Esophagus muscularis mucosa (tissue), 4 donors: Measurements from ENCODE around the gene SUV39H1.

Experiments
- CTCF ChIP-seq, 3 experiments: fragments of 200-600 bp in 2 of 3; fragments of 450-650 bp in 1 of 3; sonication (generic) in 2 of 3; IDR thresholded peaks; one replicate each; pipeline ENCODE4 v1.5.1; 2017 to 2019; ENCODE audit warnings: antibody characterized with exemption in 3 of 3, mild to moderate bottlenecking in 2 of 3, moderate library complexity in 1 of 3
- EP300 ChIP-seq: sonication (generic); formaldehyde crosslinking; IDR thresholded peaks from one replicate; pipeline ENCODE4 v1.6.1; 2017; ENCODE audit warnings: antibody characterized with exemption
- POLR2A ChIP-seq: fragments of 450-650 bp; IDR thresholded peaks from one replicate; pipeline ENCODE4 v1.6.1; 2017; ENCODE audit warnings: antibody characterized with exemption, moderate library complexity, mild to moderate bottlenecking, low read depth
- POLR2AphosphoS5 ChIP-seq, 2 donors: sonication (generic); formaldehyde crosslinking; IDR thresholded peaks; one replicate each; pipeline ENCODE4 v1.6.1; 2017; ENCODE audit warnings: antibody characterized with exemption in 2 of 2

DNA sequence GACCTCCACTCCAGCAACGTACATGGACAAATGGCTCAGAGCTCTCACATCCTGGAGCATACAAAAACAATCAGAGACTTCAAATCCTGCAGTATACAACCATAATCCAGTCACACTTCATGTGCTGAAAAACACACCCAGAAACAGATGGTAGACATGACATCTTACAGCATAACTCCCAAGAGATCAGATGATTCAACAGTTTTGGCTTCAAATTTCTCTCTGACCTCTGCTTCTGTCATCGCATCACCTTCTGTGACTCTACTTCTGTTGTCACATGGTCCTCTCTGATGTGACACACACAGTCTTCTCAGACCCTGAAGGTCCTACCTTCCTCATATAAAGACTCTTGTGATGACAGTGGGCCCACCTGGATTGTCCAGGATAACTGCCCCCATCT is 18.5 kb downstream of the SUV39H1 start:
- TF ChIP-seq POLR2A (no peak), CTCF (IDR thresholded peaks at IDR 0.05) (no peak), POLR2AphosphoS5 (IDR thresholded peaks at IDR 0.05) (no peak), EP300 (no peak)
